ENCODE data around the gene HMG20A. TPM values are rescaled to one million over a fixed set of nuclear protein-coding genes. Genes with fewer than 3 reads are reported as not detected.
A peak's percentile ranks its signal among the peaks of the same experiment; 100 is the strongest.

The HMG20A gene
- total RNA-seq, 1 donor from 2014 or later: 49.4 TPM

GRCh38 chr15:77419836-77420609 is 665 bp upstream of the HMG20A start, which contains the start of gene PEAK1:
PEAK1 (minus strand) TSS chr15:77420104; CDS start chr15:77181926, 238,178 bp downstream.
- TF ChIP-seq POLR2A (IDR thresholded peaks at IDR 0.05): peak in 1 of 2 donors; percentile 85
- peak in 1 of 2 donors; percentile 79 for TF ChIP-seq POLR2AphosphoS5 (IDR thresholded peaks at IDR 0.05; ENCODE audit: insufficient read depth in 1 of 2, low read depth in 1 of 2)
- no peak for TF ChIP-seq CTCF (IDR thresholded peaks at IDR 0.05)
- H3K27ac ChIP-seq: peak within 1 kb of the TSS; percentile 96
- H3K27me3 ChIP-seq: no peaks in the 10 kb centered on the region
- intact Hi-C loops (cut with DNase I): no loop called here
- H3K4me3 ChIP-seq: peak within 1 kb of the TSS; percentile 78 to 95
- no peaks in the 10 kb centered on the region for H3K36me3 ChIP-seq
- DNase-seq (ENCODE audit: extremely low spot score in 2 of 2): peak in 1 of 2 donors; percentile 97
- H3K9me3 ChIP-seq: no peaks in the 10 kb centered on the region
- peaks cover 44% of the 10 kb centered on the region for H3K4me1 ChIP-seq

- no peak for DNase-seq (ENCODE audit: extremely low spot score in 2 of 2)
- Histone ChIP-seq H3K4me3 (peak overlapping the region; percentile 78 to 95), H3K27me3 (no peaks in the 10 kb centered on the region), H3K27ac (peak overlapping the region; percentile 96), H3K9me3 (no peaks in the 10 kb centered on the region), H3K4me1 (peaks cover 44% of the 10 kb centered on the region), H3K36me3 (no peaks in the 10 kb centered on the region)
- intact Hi-C loops (cut with DNase I): no loop called here
- no peak for TF ChIP-seq CTCF (IDR thresholded peaks at IDR 0.05)
Measured at GRCh38 chr15:77421370-77421700, 647 bp downstream of the HMG20A start.

GRCh38 chr15:77425104-77425503 is 4.4 kb downstream of the HMG20A start:
- no peak for TF ChIP-seq CTCF (IDR thresholded peaks at IDR 0.05)
- TF ChIP-seq POLR2AphosphoS5 (IDR thresholded peaks at IDR 0.05; ENCODE audit: insufficient read depth in 1 of 2, low read depth in 1 of 2): no peak
- no peak for TF ChIP-seq POLR2A (IDR thresholded peaks at IDR 0.05)
- intact Hi-C loops (cut with DNase I): no loop called here
- Histone ChIP-seq H3K27ac (no peak overlapping the region), H3K27me3 (no peaks in the 10 kb centered on the region), H3K9me3 (no peaks in the 10 kb centered on the region), H3K4me3 (no peak overlapping the region), H3K4me1 (peaks cover 31% of the 10 kb centered on the region), H3K36me3 (no peaks in the 10 kb centered on the region)
- no peak for DNase-seq (ENCODE audit: extremely low spot score in 2 of 2)

GRCh38 chr15:77426377-77426776 is 5.7 kb downstream of the HMG20A start:
- intact Hi-C loops (cut with DNase I): no loop called here
- H3K36me3 ChIP-seq: no peaks in the 10 kb centered on the region
- no peak for TF ChIP-seq POLR2AphosphoS5 (IDR thresholded peaks at IDR 0.05; ENCODE audit: insufficient read depth in 1 of 2, low read depth in 1 of 2)
- no peak for TF ChIP-seq POLR2A (IDR thresholded peaks at IDR 0.05)
- no peak for TF ChIP-seq CTCF (IDR thresholded peaks at IDR 0.05)
- peaks cover 28% of the 10 kb centered on the region for H3K4me1 ChIP-seq
- DNase-seq (ENCODE audit: extremely low spot score in 2 of 2): no peak
- no peak overlapping the region for H3K4me3 ChIP-seq
- H3K9me3 ChIP-seq: no peaks in the 10 kb centered on the region
- no peak overlapping the region for H3K27ac ChIP-seq
- no peaks in the 10 kb centered on the region for H3K27me3 ChIP-seq

- Histone ChIP-seq H3K9me3 (no peaks in the 10 kb centered on the region), H3K4me1 (peaks cover 23% of the 10 kb centered on the region), H3K4me3 (no peak overlapping the region), H3K36me3 (no peaks in the 10 kb centered on the region), H3K27me3 (no peaks in the 10 kb centered on the region), H3K27ac (no peak overlapping the region)
- no peak for DNase-seq (ENCODE audit: extremely low spot score in 2 of 2)
- TF ChIP-seq POLR2A (IDR thresholded peaks at IDR 0.05): no peak
- no peak for TF ChIP-seq CTCF (IDR thresholded peaks at IDR 0.05)
- no peak for TF ChIP-seq POLR2AphosphoS5 (IDR thresholded peaks at IDR 0.05; ENCODE audit: insufficient read depth in 1 of 2, low read depth in 1 of 2)
- intact Hi-C loops (cut with DNase I): no loop called here
Measured at GRCh38 chr15:77426871-77427270, 6.2 kb downstream of the HMG20A start.
